H1 (cell line): ENCODE data around the gene GAB3. TPM values are rescaled to one million over a fixed set of nuclear protein-coding genes. Genes with fewer than 3 reads are reported as not detected.

Experiments used
- CTCF ChIA-PET: fragments of 300-600 bp; sonication (Branson Sonifier 250); formaldehyde crosslinking; loops from one replicate; lab custom pipeline; 2021; ENCODE audit not compliant: partially characterized antibody; lab: Charles Lee
- POLR2A ChIA-PET: fragments of 300-600 bp; sonication (Branson Sonifier 250); formaldehyde crosslinking; loops from one replicate; lab custom pipeline; 2021; ENCODE audit warnings: inconsistent platforms; ENCODE audit not compliant: partially characterized antibody; lab: Charles Lee
- DNase-seq, 2 experiments: peaks; one replicate each; pipeline versions ENCODE4 v3.0.0 to v3.0.0-alpha.2; 2010 to 2022; ENCODE audit warnings: low spot score in 2 of 2, low read depth in 1 of 2, mixed read lengths in 1 of 2
- FAIRE-seq: peaks from 2 replicates; lab custom pipeline; 2011; peaks lifted over from hg19 to GRCh38; lab: Jason Lieb, UNC
- H2AFZ ChIP-seq: 2 replicates; pipeline ENCODE4 v1.8.1; 2012; ENCODE audit warnings: low read length, inconsistent platforms
- H2AK5ac ChIP-seq: 2 replicates; pipeline ENCODE4 v1.6.1; 2013; ENCODE audit warnings: low read depth, low read length
- H2BK120ac ChIP-seq: replicated peaks from 2 replicates; pipeline ENCODE3; 2013; ENCODE audit warnings: low read depth, low read length, inconsistent platforms
- H2BK12ac ChIP-seq: 2 replicates; pipeline ENCODE4 v1.6.1; 2013; ENCODE audit warnings: low read depth, low read length
- H2BK15ac ChIP-seq: 2 replicates; pipeline ENCODE4 v1.6.1; 2013; ENCODE audit warnings: low read length
- H2BK20ac ChIP-seq: 2 replicates; pipeline ENCODE4 v1.6.1; 2013; ENCODE audit warnings: low read length
- H2BK5ac ChIP-seq: 2 replicates; pipeline ENCODE4 v1.6.1; 2013; ENCODE audit warnings: low read depth, low read length
- H3K14ac ChIP-seq: 2 replicates; pipeline ENCODE4 v1.6.1; 2013; ENCODE audit warnings: inconsistent platforms; ENCODE audit not compliant: insufficient read length
- H3K18ac ChIP-seq: 2 replicates; pipeline ENCODE4 v1.6.1; 2013; ENCODE audit warnings: low read length; ENCODE audit errors: extremely low read depth
- H3K23ac ChIP-seq: 2 replicates; pipeline ENCODE4 v1.6.1; 2013; ENCODE audit warnings: inconsistent platforms; ENCODE audit not compliant: insufficient read length
- H3K23me2 ChIP-seq: 2 replicates; pipeline ENCODE4 v1.6.1; 2013; ENCODE audit warnings: low read depth, low read length
- H3K27ac ChIP-seq: 2 replicates; pipeline ENCODE4 v1.6.1; 2011; ENCODE audit warnings: low read depth, low read length, inconsistent platforms
- H3K27me3 ChIP-seq, 4 experiments: replicated peaks in 1 of 4; 1 replicate in 1 of 4; 2 replicates in 3 of 4; pipeline versions ENCODE4 v1.6.1 to v1.8.1; 2011 to 2013; ENCODE audit warnings: low read length in 3 of 4, mild to moderate bottlenecking in 3 of 4, inconsistent platforms in 2 of 4, mixed read lengths in 2 of 4, moderate library complexity in 1 of 4; ENCODE audit not compliant: control insufficient read depth in 3 of 4, insufficient read depth in 3 of 4; ENCODE audit errors: extremely low read depth in 1 of 4
- H3K36me3 ChIP-seq, 4 experiments: 2 replicates each; pipeline versions ENCODE4 v1.6.1 to v1.8.1; 2011 to 2013; ENCODE audit warnings: mild to moderate bottlenecking in 4 of 4, low read length in 3 of 4, moderate library complexity in 2 of 4, control low read depth in 1 of 4, inconsistent platforms in 1 of 4; ENCODE audit not compliant: insufficient read depth in 4 of 4, control insufficient read depth in 2 of 4
- H3K4ac ChIP-seq: replicated peaks from 2 replicates; pipeline ENCODE3; 2013; ENCODE audit warnings: low read length, low read depth, mixed read lengths, inconsistent platforms; ENCODE audit not compliant: insufficient read length
- H3K4me1 ChIP-seq, 4 experiments: replicated peaks in 1 of 4; 1 replicate in 1 of 4; 2 replicates in 3 of 4; pipeline versions ENCODE4 v1.6.1 to v1.8.1; 2011 to 2013; ENCODE audit warnings: low read length in 3 of 4, inconsistent platforms in 2 of 4, mixed read lengths in 1 of 4; ENCODE audit not compliant: insufficient read depth in 4 of 4, control insufficient read depth in 3 of 4
- H3K4me2 ChIP-seq, 2 experiments: 2 replicates each; pipeline versions ENCODE4 v1.6.1 to v1.8.1; 2011 to 2013; ENCODE audit warnings: low read depth in 2 of 2, low read length in 2 of 2, control low read depth in 1 of 2, inconsistent platforms in 1 of 2, mild to moderate bottlenecking in 1 of 2; ENCODE audit not compliant: insufficient read depth in 1 of 2
- H3K4me3 ChIP-seq, 4 experiments: fragments of 200-600, 300-600 bp in 1 of 4; sonication (generic), shearing (Covaris generic), sonication (Bioruptor Twin) in 1 of 4; 2 replicates each; pipeline versions ENCODE4 v1.5.1 to v1.8.1; 2011 to 2016; ENCODE audit warnings: low read length in 4 of 4, low read depth in 3 of 4, control low read depth in 2 of 4, inconsistent platforms in 2 of 4, mild to moderate bottlenecking in 2 of 4, mixed read lengths in 1 of 4, moderate library complexity in 1 of 4; ENCODE audit not compliant: insufficient read depth in 2 of 4; ENCODE audit errors: extremely low read depth in 1 of 4
- H3K56ac ChIP-seq: replicated peaks from 2 replicates; pipeline ENCODE3; 2013; ENCODE audit warnings: low read depth, mild to moderate bottlenecking, mixed read lengths, low read length, inconsistent platforms; ENCODE audit not compliant: insufficient read length
- H3K79me1 ChIP-seq: 2 replicates; pipeline ENCODE4 v1.6.1; 2013; ENCODE audit warnings: low read depth, low read length, control low read depth
- H3K79me2 ChIP-seq, 2 experiments: 2 replicates each; pipeline versions ENCODE4 v1.6.1 to v1.8.1; 2012 to 2013; ENCODE audit warnings: low read length in 2 of 2, mild to moderate bottlenecking in 2 of 2, inconsistent platforms in 1 of 2; ENCODE audit not compliant: insufficient read depth in 2 of 2, control insufficient read depth in 1 of 2
- H3K9ac ChIP-seq, 4 experiments: replicated peaks in 1 of 4; 1 replicate in 1 of 4; 2 replicates in 3 of 4; pipeline versions ENCODE4 v1.6.1 to v1.8.1; 2011 to 2013; ENCODE audit warnings: low read depth in 3 of 4, low read length in 3 of 4, control low read depth in 2 of 4, mild to moderate bottlenecking in 2 of 4, moderate library complexity in 2 of 4, inconsistent platforms in 1 of 4; ENCODE audit errors: extremely low read depth in 1 of 4
- H3K9me3 ChIP-seq, 2 experiments: 2 replicates each; pipeline versions ENCODE4 v1.6.1 to v1.8.1; 2012 to 2013; ENCODE audit warnings: mild to moderate bottlenecking in 2 of 2, moderate library complexity in 2 of 2, control low read depth in 1 of 2, inconsistent platforms in 1 of 2, low read depth in 1 of 2, low read length in 1 of 2, mixed read lengths in 1 of 2; ENCODE audit not compliant: insufficient read depth in 2 of 2
- H4K20me1 ChIP-seq, 2 experiments: replicated peaks in 1 of 2; 2 replicates each; pipeline versions ENCODE3 to v1.8.1; 2011 to 2013; ENCODE audit warnings: inconsistent platforms in 2 of 2, low read length in 2 of 2, mild to moderate bottlenecking in 1 of 2; ENCODE audit not compliant: insufficient read depth in 2 of 2, control insufficient read depth in 1 of 2
- H4K5ac ChIP-seq: 2 replicates; pipeline ENCODE4 v1.6.1; 2013; ENCODE audit warnings: low read length, low read depth, mixed read lengths, inconsistent platforms; ENCODE audit not compliant: insufficient read length
- H4K8ac ChIP-seq: 2 replicates; pipeline ENCODE4 v1.8.0; 2013; ENCODE audit warnings: mild to moderate bottlenecking, moderate library complexity, low read length, inconsistent platforms; ENCODE audit not compliant: insufficient read depth; ENCODE audit errors: extremely low read depth
- H4K91ac ChIP-seq: replicated peaks from 2 replicates; pipeline ENCODE3; 2013; ENCODE audit warnings: low read length, mixed read lengths, inconsistent platforms; ENCODE audit not compliant: insufficient read length
- ASH2L ChIP-seq: fragments of 200-600, 300-600 bp; sonication (generic); IDR thresholded peaks from one replicate; pipeline ENCODE4 v1.7.1; 2017; ENCODE audit warnings: low read length
- CBX5 ChIP-seq: fragments of 300-800, 300-1000 bp; sonication (generic); IDR thresholded peaks from 2 replicates; pipeline ENCODE4 v1.7.1; 2016; ENCODE audit warnings: antibody characterized with exemption, low read length, low read depth
- FOSL1 ChIP-seq: IDR thresholded peaks from 2 replicates; pipeline ENCODE4 v1.6.1; 2011; ENCODE audit warnings: mild to moderate bottlenecking, low read depth, low read length, moderate library complexity; ENCODE audit not compliant: insufficient read depth
- WGBS, 2 experiments: shearing (Covaris generic) in 1 of 2; methylation state at CpG; one replicate each; pipeline versions ENCODE4 v1.1.6 to v1.1.7; 2013 to 2015; ENCODE audit warnings: low lambda C conversion rate in 2 of 2, mixed read lengths in 2 of 2, inconsistent platforms in 1 of 2, low coverage in 1 of 2, missing lambda C conversion rate in 1 of 2; ENCODE audit not compliant: insufficient replicate concordance in 2 of 2, insufficient coverage in 1 of 2, insufficient read length in 1 of 2; ENCODE audit errors: extremely low coverage in 1 of 2, missing lambda C conversion rate in 1 of 2; 5-methylcytosine and 5-hydroxymethylcytosine counted together
- polyA plus RNA-seq, 7 experiments: library from polyadenylated mRNA; depleted of rRNA in 3 of 7; stranded (reverse) in 5 of 7; unstranded in 2 of 7; fragments of >200 nt in 5 of 7; fragments of 200-250 nt in 2 of 7; gene quantifications; 1 replicate in 5 of 7; 2 replicates in 1 of 7; 4 replicates in 1 of 7; pipeline versions ENCODE4 v1.2.1 to v1.2.3, GENCODE V29; 2011 to 2013; ENCODE audit warnings: missing spikeins in 2 of 7, mixed read lengths in 2 of 7
- total RNA-seq: library from RNA; stranded (reverse); fragmentation: NEBNext Ultra II Directional; extraction: Animal tissue kit (Norgen Biotek cat#: 25700); gene quantifications from 2 replicates; pipeline ENCODE4 v1.2.1, GENCODE V29; 2021

GAB3 gene
- total and polyA plus RNA-seq, 2 of the 8 experiments (the other 6 are each of a cell fraction or from before 2014, with no cell fraction given) = 0.48 to 1.2 TPM

DNA sequence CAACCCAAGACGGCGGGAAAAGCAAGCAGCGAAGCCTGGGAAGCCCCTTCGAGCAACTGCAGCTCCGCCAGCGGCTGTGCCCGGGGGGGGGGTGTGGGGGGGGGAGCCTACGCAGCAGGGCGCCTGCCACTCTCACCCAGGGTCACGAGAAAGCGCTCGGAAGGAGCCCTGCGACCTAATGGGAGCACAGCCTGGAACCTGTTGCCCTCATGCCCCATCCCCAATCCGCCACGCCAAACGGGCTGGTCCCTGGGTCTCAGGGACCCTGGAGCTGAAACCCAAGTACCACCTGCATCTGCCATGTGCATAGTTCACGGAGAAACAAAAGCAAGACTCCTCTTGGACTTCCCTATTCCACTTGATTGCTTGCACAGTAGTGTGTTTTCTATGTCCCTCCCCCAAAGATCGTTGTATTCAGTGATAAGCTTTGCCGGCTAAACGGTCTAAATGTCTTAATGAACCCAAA, 359 bp upstream of the GAB3 start:
- Histone ChIP-seq H2BK15ac (no peak overlapping the region), H2BK12ac (no peak overlapping the region), H4K20me1 (peaks cover 0 to 2% of the 10 kb centered on the region in 2 experiments), H3K23me2 (peaks cover 2% of the 10 kb centered on the region; the same call in 1 of the 2 replicates), H2AFZ (no peak overlapping the region), H3K56ac (no peak overlapping the region), H2BK20ac (no peak overlapping the region), H4K8ac (no peak overlapping the region), H4K91ac (no peak overlapping the region), H3K4me2 (peak overlapping the region; percentile 71 to 76), H3K79me1 (no peaks in the 10 kb centered on the region), H3K27ac (no peak overlapping the region), H2BK120ac (no peak overlapping the region), H2AK5ac (no peak overlapping the region), H3K23ac (no peak overlapping the region), H3K14ac (no peak overlapping the region), H2BK5ac (no peak overlapping the region), H4K5ac (no peak overlapping the region), H3K4me1 (no peaks in the 10 kb centered on the region), H3K4me3 (peak overlapping the region in 2 of 4 experiments; percentile 31 to 55; a peak in 4 of 8 replicates), H3K27me3 (peaks cover 8 to 29% (median 27%) of the 10 kb centered on the region in 4 experiments), H3K36me3 (no peaks in the 10 kb centered on the region), H3K9me3 (no peaks in the 10 kb centered on the region), H3K4ac (no peak overlapping the region), H3K79me2 (no peaks in the 10 kb centered on the region), H3K18ac (no peak overlapping the region; the same call in 1 of the 2 replicates), H3K9ac (no peak overlapping the region)
- TF ChIP-seq ASH2L (no peak), FOSL1 (no peak), CBX5 (no peak)
- POLR2A ChIA-PET = interaction anchor here (1.2 to 5.1 kb wide), 3 partner anchors 11 to 155 kb away, joined by 5 to 26 read pairs (median 6); partner anchors contain the start of gene DKC1
- 53% methylated on average over 6 of the region's 20 CpGs; no CpG with 5 or more reads in 1 of the 2 experiments for WGBS, 2 experiments
- CTCF ChIA-PET = no interaction called here
- DNase-seq (no peak), FAIRE-seq (no peak)
